ENCODE results near the gene DBF4. TPM values are rescaled to one million over a fixed set of nuclear protein-coding genes. Genes with fewer than 3 reads are reported as not detected.

Gene DBF4
- 10 to 100 TPM in 3 of 4 donors, 1 to 10 TPM in 1; 7.7 to 17.3 (median 12.7) TPM for total RNA-seq

- TF ChIP-seq CTCF (IDR thresholded peaks at IDR 0.05; ENCODE audit: low read depth) = no peak
These were observed at the start of gene DBF4, which contains the start of gene SLC25A40 for GRCh38 chr7:87876040-87876868. DBF4 (plus strand) TSS chr7:87876493; CDS start chr7:87876733, 240 bp downstream. SLC25A40 (minus strand) TSS chr7:87876360; CDS start chr7:87858727, 17,633 bp downstream.

- no peak for TF ChIP-seq CTCF (IDR thresholded peaks at IDR 0.05; ENCODE audit: low read depth)
These were observed 45.2 kb upstream of the DBF4 start for GRCh38 chr7:87831097-87831496.

GRCh38 chr7:87833130-87833529, 43.2 kb upstream of the DBF4 start:
- TF ChIP-seq CTCF (IDR thresholded peaks at IDR 0.05; ENCODE audit: low read depth) = no peak

GRCh38 chr7:87837597-87837996, 38.7 kb upstream of the DBF4 start:
- no peak for TF ChIP-seq CTCF (IDR thresholded peaks at IDR 0.05; ENCODE audit: low read depth)

- no peak for TF ChIP-seq CTCF (IDR thresholded peaks at IDR 0.05; ENCODE audit: low read depth)
These were observed 25.3 kb upstream of the DBF4 start for GRCh38 chr7:87850836-87851593.

- no peak for TF ChIP-seq CTCF (IDR thresholded peaks at IDR 0.05; ENCODE audit: low read depth)
These were observed 24.0 kb upstream of the DBF4 start for GRCh38 chr7:87852306-87852705.

GRCh38 chr7:87853237-87853864, 22.9 kb upstream of the DBF4 start:
- TF ChIP-seq CTCF (IDR thresholded peaks at IDR 0.05; ENCODE audit: low read depth) = no peak
